GM12865 (cell line): ENCODE measurements around the gene MLN.

Experiments used
- DNase-seq: peaks from one replicate; pipeline ENCODE4 v3.0.0; 2010; ENCODE audit warnings: low read depth
- H3K4me3 ChIP-seq: 2 replicates; pipeline ENCODE4 v1.5.1; 2011; ENCODE audit warnings: mild to moderate bottlenecking, low read depth, low read length, control low read depth
- CTCF ChIP-seq: IDR thresholded peaks from 2 replicates; pipeline ENCODE4 v1.5.1; 2011; ENCODE audit warnings: low read length, control low read depth, low read depth, inconsistent platforms; ENCODE audit not compliant: insufficient read depth; ENCODE audit errors: missing control alignments

Gene MLN

GRCh38 chr6:33797626-33798342 is 6.0 kb downstream of the MLN start:
- no peak overlapping the region for H3K4me3 ChIP-seq
- no peak for TF ChIP-seq CTCF
- DNase-seq: no peak

DNA sequence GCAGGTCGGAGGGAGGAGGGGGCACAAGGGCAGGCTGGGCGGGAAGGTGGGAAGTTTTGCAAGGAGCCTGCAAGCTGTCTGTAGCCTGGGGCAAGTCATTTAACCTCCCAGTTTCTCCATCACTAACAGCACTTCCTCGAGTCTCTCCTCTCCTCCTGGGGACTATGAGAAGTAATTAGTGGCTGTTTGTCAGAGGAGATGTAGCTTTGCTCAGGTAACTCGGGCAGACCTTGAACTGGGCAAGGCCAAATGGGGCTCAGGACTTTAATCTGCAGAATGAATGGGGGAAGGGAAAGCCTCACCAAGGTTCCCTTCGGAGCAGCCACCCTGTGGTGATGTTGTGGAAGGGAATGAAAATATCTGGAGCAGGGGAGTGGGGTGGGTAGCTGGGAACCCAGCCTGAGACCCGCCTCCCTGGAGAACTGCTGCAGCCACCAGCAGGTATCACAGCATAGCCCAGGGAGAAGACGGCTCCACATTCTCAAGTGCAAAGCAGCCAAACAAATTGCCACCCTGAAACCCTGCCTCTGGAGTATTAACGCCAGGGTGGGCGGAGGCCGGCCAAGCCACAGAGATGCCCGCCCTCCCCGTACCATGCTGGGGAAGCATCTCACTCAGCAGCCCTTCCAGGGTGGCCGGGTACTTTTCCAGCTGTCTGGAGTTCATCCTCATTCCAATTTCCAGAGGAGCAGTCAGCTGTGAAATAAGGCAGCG is 8.7 kb downstream of the MLN start:
- no peak for TF ChIP-seq CTCF
- H3K4me3 ChIP-seq: no peak overlapping the region
- no peak for DNase-seq

DNA sequence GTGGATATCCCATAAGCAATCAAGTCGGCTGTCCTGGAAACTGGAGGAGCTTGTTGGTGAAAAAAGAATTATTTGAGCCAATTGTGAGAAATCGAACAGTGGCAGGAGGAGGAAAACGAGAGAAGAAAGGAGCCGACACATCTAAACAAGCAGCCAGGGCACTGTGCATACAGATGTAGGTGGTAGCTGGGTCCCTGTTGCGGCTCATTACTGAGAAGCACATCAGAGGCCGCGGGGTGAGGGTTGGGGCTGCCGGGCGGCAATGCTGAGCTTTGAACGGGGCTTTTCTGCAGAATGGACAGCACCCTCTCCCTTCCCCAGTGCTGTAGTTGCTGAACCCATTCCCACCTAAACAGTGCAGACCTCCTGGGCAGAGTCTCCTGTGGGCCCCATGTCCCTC is 10.8 kb downstream of the MLN start:
- no peak for TF ChIP-seq CTCF
- H3K4me3 ChIP-seq: no peak overlapping the region

DNA sequence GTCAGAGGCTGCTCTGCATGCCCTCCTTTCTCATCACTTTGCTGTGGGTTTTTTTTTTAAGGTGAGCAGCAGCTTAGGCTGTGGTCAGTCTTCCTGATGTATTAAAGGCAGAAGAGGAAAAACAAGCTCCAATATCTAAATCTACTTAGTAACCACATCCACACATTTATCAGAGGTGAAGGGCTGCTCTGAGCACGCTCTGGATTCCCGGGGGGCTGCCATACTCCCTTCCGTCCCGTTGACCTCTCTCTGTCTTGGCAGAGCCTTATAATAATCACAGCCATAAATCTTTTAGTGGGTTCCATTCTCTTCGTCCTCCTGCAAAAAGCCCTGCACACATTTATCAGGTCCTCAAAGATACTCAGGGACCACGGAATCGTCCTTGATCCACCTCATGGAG is 12.2 kb downstream of the MLN start:
- TF ChIP-seq CTCF: no peak
- DNase-seq: no peak
- H3K4me3 ChIP-seq: no peak overlapping the region

More for the DNA sequence above, 10.8 kb downstream of the MLN start:
- no peak for DNase-seq

DNA sequence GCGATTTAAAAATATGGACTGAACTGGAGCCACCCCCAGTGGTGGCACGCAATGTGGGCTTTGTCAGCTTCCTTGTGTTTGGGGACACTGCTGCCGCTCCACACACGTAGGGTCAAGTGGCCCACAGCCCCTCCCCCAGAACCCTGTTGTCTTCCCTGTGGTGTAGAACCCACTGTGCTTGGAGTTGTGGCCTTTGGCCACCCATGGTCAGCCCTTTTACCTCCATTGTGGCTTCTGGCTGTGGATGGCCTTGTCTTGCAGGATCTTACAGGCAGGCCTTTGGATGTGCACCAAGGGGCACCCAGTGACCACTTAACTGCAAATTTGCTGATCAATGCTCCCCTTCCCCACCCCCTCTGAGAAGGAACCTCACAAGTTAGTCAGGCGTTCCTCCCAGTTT is 12.9 kb downstream of the MLN start:
- TF ChIP-seq CTCF: no peak

DNA sequence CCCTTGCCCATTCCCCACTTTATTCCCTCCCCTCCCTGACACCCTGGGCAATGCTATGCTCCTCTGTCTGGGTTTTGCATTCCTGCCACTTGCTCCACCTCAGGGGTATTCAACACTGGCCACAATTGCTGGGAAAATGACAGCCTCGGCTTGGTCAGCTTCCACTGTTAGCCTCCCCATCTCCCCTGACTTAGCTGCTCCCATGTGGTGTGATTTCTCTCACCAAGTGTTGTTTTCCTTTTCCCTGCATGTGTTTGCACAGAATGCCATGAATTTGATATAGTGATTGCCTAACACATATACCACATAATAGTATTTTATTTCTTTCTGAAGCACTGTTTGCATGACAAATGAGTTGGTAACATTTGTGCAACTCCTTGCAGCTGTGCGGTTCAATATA is 13.4 kb downstream of the MLN start:
- DNase-seq: no peak
- no peak overlapping the region for H3K4me3 ChIP-seq
- no peak for TF ChIP-seq CTCF

More for the DNA sequence above, 12.9 kb downstream of the MLN start:
- H3K4me3 ChIP-seq: no peak overlapping the region
- no peak for DNase-seq
